Pulmonary artery endothelial cell (primary cell): ENCODE measurements around the gene EXD3. TPM values are rescaled to one million over a fixed set of nuclear protein-coding genes. Genes with fewer than 3 reads are reported as not detected.
"Not testable (repeated sequence)": the region's sequence is repeated elsewhere in the genome, so short reads cannot be mapped to it uniquely, and the experiment has no call there.

ENCODE experiments used
- DNase-seq: peaks from one replicate; pipeline ENCODE4 v3.0.0-alpha.2; 2011; ENCODE audit warnings: low read depth, low spot score
- total RNA-seq: library from RNA; depleted of rRNA; stranded (reverse); fragments of >200 nt; gene quantifications from 2 replicates; pipeline ENCODE4 v1.2.3, GENCODE V29; 2014

Gene EXD3
- total RNA-seq, 1 donor from 2014 or later: 24.3 TPM

GRCh38 chr9:137381501-137382443 lies 41.2 kb downstream of the EXD3 start:
- DNase-seq: no peak

DNA sequence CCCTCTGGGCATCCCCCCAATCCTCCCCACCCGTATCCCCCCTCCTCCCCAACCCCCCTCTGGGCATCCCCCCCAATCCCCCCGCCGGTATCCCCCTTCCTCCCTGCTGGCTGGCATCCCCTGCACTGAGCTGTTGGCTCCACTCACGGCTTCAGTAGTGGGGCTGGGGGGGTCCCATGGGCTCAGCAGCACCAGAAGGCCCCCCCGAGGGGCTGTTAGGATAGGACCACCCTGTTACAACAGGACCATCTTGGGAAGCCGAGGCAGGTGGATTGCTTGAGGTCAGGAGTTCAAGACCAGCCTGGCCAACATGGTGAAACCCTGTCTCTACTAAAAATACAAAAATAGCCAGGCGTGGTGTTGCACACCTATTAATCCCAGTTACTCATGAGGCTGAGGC lies 42.4 kb downstream of the EXD3 start:
- DNase-seq: no peak

- DNase-seq: no peak
Observed at GRCh38 chr9:137380171-137380570, 42.8 kb downstream of the EXD3 start.

GRCh38 chr9:137379761-137380161 lies 43.2 kb downstream of the EXD3 start:
- no peak for DNase-seq

GRCh38 chr9:137378688-137379410 lies 44.1 kb downstream of the EXD3 start:
- not testable (repeated sequence) for DNase-seq

GRCh38 chr9:137376386-137376785 lies 46.6 kb downstream of the EXD3 start:
- DNase-seq: no peak

- DNase-seq: no peak
Observed at GRCh38 chr9:137375321-137376058, 47.5 kb downstream of the EXD3 start.

DNA sequence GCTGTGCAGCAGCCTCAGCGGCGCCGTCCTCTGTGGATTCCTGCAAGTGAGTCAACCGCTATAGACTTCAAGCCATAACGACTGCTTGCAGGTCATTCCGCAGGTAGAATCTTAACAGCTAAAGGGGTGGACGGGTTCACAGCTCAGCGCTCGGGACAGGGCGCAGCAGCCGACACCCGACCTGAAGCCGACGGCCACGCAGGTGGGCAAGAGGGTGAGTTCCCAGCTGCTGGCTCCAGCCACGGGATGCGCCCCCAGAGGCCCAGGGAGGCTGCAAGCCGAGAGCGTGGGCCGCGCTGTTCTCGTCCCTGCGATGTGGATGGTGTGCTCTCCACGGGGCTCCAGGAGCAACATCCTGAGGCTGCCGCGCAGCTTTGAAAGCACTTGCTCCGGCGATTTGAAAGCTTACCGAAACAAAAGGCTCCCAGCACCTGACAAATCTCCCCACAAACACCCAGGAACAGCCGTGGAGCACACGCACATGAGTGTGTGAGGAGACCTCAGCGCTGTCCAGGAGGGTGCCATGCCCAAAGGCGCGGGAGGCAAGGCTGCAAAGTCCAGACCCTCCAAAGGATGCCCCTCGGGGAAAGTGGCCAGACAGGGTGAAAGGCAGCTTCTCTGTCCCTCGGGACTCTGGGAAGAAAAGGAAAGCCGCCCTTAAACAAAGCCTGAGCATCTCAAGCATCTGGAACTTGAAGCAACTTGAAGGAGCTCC lies 48.7 kb downstream of the EXD3 start:
- DNase-seq: no peak

GRCh38 chr9:137373611-137373980 lies 49.4 kb downstream of the EXD3 start:
- DNase-seq: no peak

- DNase-seq: no peak
Observed at GRCh38 chr9:137372693-137373610, 50.0 kb downstream of the EXD3 start.

- DNase-seq: no peak
Observed at GRCh38 chr9:137371946-137372651, 50.9 kb downstream of the EXD3 start.

DNA sequence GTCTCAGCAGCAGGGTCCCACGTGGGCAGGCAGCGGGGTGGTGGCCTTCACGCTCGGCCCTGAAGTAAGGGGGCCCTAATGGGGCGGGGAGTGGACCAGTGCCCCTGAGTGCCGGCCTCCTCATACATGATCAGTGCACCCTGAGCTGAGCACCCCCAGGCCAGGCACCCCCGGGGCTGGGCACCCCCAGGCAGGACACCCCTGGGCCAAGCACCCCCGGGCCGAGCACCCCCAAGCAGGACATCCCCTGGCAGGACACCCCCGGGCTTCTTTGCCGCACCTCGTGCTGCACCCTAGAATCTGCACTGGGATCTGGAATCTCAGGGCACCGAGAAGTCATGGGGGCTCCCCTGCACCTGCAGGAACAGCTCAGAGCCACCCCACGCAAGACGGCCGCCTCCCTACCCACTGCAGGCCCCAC lies 51.4 kb downstream of the EXD3 start:
- DNase-seq: no peak

DNA sequence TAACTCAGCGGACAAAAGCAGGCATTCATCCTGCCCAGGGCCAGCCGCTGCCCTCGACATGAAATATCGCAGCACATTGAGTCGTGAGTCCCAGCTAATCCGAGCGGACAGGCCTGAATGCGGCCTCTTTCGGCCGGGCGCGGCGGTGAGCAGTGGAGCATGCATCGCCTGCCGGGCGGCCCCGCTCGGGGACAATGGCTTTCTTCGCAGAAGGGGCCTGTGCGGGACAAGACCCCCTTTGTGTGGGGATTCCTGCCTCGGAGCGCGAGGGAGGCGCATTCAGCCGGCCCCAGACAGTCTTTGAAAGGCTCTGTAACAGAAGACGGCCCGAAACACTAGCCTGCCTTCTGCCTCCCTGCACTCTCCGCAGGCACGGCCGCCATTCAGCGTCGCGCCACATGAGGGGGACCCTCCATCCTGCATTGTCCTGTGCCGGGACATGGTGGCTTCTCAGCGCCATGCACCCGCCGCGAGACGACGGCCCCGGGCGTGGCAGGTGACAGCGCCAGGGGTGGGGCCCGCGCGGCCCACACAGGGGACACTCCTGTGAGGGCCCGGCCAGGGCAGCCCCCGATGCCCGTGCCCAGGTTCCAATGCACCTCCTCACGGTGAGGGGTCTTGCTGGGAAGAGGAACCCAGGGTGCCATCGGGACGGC lies 52.0 kb downstream of the EXD3 start:
- DNase-seq: no peak

DNA sequence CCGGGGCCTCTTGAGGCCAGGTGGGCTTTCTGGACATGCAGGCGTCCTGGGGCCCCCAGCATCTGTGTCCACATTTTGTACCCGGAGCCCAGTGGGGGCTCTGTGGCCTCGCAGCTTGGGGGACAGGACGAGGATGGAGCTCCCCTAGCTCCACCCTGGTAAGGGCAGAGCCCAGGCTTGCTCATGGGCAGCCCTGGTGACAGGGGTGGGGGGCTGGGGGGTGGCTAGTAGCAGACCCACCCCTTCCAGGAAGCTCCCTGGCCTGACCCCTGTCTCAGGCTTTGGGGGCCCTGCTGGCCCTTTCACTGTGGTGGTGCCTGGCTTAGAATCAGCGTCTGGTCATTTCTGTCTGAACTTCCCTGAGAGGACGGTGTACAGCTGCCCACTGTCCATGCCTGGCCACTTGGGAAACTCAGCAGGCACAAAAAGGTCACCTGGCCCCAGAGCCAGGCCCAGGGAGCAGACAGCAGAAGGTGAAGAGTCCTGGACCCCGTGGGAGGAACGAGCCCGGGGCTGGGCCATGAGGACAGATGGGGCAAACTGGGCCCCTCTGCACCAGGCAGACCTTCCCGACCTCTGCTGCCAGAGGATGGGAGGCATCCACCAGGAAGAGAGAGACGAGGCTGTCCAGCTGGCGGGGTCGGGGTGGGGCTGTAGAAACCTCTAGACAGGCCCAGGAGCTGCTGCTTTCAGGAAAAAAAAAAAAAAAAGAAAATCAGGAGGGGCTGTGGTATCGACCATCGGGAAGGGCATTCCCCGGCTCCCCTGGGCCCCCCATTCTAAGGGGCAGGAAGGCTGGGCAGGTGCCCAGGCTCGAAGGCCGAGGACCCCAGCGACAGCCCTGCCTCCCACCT lies 52.8 kb downstream of the EXD3 start:
- DNase-seq: no peak

DNA sequence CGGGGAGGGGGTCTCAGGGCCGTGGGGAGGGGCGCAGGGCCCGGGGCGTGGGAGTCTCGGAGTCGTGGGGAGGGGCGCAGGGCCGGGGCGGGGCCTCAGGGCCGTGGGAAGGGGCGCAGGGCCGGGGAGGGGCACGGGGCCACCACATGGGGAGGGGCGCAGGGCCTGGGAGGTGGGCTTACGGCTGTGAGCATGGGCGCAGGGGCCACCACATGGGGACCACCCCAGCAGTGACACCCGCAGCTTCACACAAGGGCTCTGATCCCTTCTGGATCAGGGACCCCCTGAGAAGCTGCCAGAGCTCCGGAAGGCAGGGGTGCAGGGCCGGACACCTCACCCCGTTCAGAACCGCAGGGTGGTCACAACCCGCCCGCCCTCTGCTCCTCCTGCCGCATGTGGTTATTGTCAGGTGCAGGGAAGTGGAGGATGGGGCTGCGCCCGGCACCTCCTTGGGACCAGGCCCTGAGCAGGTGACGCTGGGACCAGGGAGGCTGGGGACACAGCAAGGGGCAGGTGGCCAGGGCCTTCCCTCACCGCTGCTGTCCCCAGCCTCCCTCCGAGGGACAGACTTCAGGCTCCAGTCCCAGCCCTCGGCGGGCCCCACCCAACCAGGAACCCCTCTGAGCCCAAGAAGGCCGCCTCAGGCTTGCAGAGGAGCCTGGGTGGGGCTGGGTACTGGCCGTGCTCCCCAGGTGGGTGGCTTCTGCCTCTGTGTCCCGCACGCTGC lies 53.7 kb downstream of the EXD3 start:
- no peak for DNase-seq

- no peak for DNase-seq
Observed at GRCh38 chr9:137368431-137369035, 54.4 kb downstream of the EXD3 start.
